ENCODE data around the gene PARN.
"Not testable (repeated sequence)": the region's sequence is repeated elsewhere in the genome, so short reads cannot be mapped to it uniquely, and the experiment has no call there.

Gene PARN

DNA sequence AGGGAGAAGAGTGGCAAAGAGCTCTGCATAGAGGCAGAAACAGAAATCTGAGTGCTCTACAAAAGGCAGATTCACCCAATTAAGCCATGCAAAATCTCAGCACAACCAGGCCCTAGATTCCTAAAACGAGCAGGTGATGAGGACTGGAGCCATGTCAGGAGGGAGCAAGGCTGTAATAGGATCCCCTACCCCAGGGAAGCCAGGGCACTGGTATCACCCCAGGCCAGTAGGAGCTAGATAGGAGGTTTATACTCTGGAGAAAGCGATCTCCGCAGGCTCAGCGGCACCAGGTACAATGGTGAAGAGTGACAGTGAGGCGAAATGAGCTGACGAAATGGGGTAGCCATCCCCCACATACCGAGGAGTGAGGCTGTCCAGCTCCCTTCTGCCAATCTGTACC is 171.5 kb downstream of the PARN start:
- DNase-seq = no peak

DNA sequence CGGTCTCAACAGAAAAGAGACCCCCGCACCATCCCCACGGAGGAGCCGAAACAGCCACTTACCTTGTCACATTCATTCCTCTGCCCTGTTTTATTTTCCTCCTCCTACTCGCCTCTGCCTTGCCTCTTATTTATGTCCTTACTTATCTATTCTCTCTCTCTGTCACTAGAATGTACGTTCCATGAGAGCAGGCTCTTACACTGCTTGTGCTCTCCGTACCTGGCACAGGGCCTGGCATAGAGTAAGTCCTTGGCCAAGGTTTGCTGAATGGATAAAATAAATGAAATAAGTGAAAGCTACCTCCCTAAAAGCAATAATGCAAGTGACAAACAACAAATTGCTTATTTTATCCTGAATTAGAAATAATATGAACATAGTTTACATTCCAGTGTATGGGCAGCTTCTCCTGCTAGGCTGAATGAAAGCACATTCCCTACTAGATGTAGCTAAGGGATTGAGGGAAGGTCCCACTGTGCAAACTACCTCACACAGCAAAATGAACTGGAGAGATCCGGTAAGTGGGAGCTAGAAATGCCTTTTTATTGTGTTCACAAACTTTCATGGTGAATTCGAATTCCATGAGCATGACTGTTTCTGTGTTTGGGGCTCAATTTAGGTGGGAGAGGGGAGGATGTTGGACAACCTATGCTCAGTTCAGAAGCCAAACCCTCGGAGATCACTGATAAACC is 173.1 kb downstream of the PARN start:
- DNase-seq = no peak

DNA sequence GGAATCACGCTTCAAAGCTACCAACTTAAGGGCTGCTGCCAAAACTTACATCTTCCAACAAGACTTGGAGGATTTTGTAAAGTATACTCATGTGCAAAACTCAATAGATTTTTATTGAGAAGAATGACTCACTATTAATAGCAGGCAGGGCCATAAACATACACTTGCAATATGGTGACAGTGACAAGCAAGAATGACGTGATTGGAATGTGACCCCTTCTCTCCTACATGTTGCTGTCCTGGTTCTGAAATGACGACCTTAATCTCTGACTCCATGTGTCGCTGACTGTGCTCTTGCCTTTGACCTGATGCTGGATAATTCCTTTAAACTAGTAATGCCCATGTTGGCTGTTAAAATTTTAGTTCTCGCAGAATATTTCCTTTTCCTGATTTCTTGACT is 174.5 kb downstream of the PARN start:
- DNase-seq = no peak

DNA sequence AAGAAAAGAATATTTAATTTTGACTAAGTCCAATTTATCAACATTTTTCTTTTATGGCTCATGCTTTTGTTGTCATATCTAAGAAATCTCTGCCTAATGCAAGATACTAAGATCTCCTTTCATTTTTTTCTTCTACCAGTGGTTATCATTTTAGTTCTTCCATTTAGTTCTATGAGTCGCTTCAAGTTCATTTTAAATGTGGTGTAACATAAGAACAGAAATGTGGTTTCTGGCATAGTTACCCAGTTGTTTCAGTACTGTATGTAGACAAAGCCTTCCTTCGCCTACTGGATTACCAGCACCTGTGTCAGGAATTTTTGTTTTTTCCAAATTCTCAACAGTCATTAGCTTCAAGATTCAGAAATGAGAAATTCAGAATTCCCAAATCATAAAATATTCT is 175.7 kb downstream of the PARN start:
- no peak for DNase-seq

DNA sequence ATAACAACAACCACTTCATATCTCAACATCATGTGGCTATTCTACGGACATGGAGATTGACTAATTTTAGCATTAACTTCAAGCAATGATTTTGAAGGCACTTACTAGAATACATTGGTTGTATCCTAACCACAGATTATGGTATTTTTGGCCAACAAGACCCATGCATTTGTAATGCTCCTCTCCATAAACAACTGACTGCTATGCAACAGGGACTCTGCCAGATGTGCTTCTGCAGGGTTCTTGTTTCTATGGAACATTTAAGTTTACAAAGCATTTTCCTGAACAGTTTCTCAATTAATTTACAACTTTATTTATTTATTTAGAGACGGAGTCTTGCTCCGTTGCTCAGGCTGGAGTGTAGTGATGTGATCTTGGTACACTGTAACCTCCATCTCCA is 178.0 kb downstream of the PARN start:
- no peak for DNase-seq

DNA sequence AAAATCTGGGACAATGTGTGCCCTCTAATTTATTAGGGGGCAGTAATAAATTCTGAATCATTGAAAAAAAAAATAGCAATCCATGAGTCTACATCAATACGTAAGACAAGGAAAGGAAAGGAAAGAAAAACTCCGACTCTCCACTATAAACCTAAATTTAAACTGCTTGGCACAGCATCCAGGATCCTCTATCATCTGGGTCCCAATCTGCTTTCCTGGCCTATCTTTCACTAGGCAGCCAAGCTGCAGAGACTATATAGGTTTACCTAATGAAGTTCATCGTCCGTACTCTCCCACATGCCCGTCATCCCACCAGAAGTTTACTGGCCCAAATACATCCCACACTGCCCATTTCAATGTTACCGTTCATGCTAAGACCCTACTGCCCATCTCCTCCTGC is 179.2 kb downstream of the PARN start:
- DNase-seq = no peak

DNA sequence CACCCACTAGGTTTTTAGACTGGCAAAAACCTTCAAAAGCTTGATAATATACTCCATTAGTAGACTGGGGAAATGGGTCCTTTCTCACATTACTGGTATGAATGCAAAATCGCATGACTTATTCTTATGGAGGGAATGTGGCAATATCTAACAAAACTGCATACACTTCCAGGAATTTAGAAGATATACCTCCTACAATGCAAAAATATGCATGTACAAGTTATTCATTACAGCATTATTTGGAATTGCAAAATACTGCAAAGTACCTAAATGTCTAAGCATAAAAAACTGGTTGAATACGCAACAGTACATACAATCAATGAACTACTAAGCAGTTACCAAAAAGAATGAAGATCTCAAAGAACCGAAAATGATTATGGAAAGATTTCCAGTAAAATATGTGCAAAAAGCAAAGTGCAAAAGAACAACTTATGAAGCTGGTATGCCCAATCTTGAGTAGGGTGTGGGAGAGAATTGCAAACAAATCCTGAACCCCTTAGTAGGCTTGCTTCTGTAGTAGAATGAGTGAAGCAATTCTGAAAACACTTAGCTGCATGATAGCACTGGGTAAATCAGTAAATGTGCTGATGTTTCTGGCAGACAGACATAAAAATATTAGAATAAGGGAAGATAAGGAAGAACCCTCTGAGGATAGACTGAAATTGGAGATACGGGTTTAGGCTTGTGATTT is 180.1 kb downstream of the PARN start:
- no peak for DNase-seq

DNA sequence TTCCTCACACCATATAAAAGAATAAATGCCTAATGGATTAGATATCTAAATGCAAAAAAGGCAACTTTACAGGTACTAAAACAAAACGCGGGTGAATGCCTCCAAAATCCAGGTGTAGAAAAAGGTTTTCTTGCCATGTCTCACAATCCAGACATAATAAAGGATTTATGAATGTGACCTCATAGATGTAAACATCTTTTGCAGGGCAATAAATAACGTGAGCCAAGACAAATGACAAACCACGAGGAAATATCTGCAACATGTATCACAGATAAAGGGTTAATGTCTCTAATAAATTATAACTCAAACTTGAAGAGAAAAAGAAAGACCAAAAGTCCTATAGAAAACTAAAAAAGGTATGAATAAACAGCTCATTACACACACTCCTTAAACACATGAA is 180.7 kb downstream of the PARN start:
- DNase-seq = no peak

DNA sequence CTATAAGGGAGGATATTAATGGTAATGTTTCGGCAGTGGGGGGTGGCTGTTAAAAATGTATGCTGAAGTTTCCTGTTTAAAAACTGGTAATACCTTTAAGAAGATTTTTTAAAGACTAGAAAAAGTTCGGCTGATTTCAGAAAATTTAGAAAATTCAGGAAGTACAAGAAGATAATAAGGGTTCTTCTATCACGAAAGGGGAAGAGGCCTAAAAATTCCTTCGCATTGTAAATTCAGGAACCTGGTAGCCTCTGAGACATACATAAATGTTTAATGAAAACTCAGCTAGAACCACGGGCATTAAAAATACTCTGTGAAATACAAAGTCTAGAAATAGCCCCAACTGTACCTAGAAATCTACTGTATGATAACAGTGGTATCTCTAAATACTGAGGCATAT is 181.2 kb downstream of the PARN start:
- no peak for DNase-seq

DNA sequence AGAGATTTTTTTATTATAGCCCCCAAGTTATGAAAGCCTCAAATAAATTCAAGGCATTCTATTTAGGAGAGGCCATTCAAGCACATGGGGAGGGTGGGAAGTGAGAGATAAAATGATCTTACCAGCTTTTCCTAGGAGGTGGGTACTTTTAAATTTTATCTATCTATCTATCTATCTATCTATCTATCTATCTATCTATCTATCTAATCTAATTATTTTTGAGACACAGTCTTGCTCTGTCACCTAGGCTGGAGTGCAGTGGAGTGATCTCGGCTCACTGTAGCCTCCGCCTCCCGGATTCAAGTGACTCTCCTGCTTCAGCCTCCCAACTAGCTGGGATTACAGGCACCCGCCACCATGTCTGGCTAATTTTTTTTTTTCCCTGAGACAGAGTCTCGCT is 182.3 kb downstream of the PARN start:
- no peak for DNase-seq

DNA sequence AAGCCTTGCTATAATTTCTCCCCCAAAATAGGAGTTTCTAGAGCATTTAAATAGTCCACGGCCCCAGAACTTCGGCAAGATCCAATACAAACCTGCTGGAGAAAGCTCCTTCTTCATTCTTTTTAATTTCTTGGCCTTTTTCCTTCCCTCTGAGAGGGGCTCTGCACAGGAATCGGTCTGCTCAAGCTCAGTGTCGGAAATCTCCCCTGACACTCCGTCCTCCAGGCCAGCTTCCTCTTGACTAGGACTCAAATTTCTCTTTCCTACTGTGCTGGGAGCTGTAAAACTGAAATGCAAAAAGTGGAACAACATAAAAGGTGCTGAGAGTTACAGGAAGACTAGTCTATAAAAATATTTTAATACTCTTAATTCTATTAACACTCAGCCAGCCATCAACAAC is 183.3 kb downstream of the PARN start:
- DNase-seq = no peak

DNA sequence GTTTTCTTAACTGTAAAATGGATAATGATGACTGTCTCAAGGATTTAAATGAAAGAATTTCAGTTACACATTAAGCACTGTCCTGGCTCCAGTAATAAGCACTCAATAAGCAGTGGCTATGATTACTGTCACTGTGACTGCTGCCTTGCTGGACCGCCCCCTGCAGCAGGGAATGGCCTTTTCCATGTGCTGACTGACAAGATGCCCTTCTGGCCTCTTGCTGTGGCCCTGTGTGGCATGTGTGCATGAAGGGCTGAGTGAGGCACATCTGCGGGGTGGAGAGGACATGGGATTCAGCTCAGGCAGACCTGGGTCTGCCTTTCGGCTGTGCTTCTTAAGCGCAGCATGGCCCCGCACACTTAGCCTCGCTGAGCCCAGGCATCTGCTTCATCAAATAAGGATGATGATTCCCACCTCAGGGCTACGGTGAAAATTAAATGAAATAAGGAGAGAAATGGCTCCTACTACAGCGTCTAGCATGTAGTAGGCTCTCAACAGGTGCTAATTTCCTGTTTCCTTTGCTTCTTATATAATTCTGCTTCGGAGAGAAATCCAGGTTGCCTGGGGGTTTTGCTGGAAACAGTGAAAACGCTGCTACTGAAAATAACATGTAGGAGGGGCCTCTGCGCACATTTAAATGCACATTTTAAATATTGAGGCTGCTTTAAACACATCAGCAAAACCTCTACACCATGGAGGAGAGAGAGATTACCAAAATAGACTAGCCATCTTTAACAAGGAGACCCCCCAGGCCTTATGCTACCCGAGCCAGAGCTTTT is 183.9 kb downstream of the PARN start:
- DNase-seq = no peak

DNA sequence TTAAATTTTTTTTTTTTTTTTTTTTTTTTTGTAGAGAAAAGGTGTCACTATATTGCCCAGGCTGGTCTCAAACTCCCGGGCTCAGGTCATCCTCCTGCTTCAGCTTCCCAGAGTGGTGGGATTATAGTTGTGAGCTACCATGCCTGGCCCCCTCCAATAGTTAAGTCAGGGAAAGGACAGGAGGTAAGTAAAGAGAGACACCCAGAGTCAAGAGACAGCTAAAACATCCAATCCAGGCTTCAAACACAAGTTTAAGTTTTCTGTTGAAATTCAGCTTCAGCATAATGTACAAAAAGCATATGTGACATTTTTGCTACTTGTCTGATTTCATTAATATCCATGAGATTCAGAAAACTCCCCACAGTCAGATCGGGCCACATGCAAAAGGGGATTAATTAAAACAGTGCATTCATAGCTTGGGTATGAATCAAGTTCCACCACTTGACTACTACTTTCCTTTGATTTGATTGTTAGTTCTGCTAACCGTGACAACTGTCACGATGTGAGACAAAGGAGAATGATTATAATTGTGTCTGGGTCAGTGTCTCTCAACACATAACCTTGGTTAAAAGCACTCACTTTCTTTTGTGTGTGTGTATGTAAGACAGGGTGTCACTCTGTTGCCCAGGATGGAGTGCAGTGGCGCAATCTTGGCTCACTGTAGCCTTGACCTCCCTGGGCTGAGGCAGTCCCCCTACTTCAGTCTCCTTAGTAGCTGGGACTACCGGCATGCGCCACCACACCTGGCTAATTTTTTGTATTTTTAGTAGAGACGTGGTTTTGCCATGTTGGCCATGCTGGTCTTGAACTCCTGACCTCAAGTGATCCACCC is 184.9 kb downstream of the PARN start:
- no peak for DNase-seq

DNA sequence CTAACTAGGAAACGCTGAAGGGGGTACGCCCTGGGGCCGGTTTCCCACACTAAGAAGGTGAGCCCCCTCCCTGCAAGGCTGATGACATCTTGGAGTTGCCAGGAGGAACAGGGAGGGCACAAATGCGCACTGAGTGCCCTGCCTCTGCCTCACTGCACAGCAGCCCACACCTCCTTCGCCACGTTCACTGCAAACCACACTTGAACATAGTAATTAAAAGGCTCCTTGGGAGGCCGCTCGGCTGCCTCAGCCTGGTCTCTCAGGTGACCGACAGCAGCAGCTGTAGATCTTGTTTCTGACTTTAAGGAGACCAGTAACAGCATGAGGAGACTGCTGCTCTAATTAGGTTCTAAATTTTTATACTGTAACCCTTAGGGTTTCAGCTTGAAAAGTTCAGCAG is 188.5 kb downstream of the PARN start:
- not testable (repeated sequence) for DNase-seq

DNA sequence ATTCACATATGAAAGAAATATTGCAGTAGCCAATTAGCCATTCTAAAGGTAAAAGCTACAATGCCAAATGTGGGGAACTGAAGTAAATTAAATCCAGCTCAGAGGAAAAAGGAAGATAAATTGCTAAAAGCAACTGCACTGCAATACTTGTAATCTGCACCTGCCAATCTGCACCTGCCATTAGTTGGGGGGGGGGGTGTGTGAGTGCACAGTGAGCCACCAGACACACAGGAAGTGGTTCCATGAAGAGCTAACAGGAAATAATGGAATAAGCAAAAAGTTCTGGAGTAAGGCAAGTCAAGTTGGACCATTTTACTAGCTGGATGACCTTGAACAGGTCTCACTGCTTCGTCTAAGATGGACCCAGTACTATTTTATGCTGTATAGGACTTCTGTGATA is 191.8 kb downstream of the PARN start:
- DNase-seq = no peak

DNA sequence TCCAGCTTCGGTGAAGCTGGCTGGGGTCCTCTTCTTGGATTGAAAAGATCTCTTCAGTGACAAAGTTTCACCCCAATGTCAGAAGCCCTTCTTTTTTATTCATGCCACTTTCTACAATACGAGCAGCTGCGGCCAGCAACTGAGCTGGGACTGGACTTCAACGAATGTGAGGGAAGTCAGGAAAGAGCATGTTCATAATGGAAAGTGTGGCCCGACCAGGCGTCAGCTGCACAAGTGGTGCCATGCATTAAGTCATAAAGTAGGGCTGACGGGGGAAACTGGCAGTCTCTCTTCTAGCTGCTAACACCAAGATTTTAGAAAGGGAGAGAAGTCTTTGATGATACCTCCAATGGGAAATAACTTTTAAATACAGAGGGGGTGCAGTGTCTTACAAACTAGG is 192.6 kb downstream of the PARN start:
- DNase-seq = no peak

DNA sequence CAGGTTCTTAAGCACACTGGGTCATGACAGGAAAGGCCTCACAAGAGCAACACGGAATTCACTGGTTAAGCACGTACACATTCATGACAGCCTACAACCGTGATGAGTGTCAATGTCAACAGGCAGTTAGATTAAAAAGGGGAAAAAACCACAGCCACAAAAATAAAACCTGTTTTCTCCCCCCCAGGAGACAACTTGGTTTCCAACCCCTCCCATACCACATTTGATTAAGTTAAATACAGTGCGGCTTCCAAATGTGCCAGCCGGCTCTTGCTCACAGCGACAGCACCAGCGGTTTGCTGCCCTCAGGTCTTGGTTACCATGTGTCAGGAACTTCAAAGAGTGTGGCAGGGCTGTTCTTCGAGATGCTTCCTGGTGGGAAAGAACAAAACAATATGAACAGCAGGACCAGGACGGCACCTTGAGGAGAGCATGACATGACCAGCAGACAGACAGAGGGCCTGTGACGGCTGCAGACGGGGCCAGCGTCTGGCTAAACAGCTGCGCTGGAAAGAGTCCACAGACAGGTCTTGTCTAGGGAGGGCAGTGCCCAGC is 193.6 kb downstream of the PARN start:
- no peak for DNase-seq

DNA sequence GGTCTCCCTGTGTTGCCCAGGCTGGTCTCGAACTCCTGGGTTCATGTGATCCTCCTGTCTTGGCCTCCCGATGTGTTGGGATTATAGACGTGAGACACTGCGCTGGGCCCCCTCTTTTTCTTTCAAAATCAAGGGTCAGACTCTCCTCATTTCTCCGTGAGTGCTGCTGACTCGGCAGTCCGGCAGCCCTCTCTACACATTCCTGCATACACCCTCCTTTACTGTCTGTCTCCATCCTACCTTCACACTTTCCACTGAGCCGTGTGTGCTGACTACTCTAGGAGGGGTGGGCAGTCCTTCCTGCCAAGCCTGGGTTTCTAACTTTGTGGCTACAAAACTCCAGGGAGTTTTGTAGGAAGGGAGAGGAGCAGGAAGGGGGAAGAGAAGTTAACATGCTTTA is 195.2 kb downstream of the PARN start:
- no peak for DNase-seq

DNA sequence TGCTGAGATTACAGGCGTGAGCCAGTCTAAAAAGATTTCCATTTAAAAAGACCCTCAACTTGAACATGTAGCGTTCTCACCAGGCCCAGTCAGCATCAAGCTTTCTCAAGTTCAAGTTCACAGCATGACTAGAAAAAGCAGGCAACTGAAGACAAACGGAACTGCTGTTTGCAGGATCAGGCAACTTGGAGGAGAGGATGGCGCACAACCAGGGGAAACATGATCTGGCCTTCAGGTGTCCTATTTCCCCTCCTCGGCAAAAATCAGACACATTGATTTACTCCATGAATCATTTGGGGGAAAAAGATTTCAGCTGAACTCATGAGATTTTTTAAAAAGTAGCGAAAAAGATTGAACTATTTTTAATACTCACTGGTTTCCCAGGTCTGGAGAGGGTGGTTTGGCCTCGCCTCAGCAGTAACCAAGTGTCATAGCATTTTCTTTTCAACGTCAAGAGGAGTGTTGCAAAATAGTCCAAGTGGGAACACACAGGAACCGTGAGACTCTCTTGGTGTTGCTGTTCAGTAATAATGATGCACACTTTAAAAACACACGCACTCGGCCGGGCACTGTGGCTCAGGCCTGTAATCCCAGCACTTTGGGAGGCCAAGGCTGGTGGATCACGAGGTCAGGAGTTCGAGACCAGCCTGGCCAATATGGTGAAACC is 201.0 kb downstream of the PARN start:
- DNase-seq = not testable (repeated sequence)

DNA sequence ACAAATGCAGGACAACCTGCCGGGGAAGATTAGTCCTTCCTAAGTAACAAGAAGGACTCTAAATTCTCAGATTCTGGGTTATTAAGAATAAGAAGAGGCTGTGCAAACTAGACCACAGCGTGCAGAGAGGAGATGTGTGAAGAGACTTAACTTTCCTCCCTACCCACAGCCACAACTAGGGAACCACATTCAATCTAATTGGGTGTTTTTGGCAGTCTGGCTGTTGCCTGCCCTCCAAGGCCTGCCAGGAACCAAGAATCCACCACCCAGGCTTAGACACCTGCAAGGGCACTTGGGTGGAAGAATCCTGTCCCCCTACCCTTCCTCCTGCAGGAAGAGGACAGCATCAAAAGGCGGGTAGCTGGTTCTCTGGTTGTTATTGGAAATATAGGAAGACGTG is 202.0 kb downstream of the PARN start:
- no peak for DNase-seq

DNA sequence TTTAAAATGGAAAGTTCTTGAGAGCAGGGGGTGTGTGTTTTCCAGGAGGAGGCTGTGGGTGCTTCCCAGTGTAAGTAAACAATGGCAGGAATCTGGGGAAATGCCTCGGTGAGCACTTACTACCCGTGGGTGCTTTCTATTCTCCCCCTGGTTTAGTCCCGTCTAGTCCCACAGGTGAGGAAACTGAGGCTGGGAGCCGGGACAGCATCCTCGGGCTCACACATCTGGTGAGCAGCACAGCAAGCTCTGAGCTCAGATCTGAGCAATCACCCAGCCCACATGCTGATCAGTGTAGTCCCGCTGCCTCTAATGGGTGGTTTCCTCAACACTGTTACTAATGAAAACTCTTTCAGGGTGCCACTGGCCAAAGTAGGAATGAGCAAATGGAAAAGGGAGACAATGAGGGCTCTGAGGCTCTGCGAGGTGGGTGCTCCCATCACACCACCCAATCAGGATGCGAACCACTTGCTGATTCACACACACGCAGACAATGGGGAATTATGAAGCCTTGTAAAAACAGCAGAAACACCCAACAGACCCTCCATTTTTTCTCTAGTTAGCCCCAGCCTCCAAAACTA is 202.6 kb downstream of the PARN start:
- no peak for DNase-seq

DNA sequence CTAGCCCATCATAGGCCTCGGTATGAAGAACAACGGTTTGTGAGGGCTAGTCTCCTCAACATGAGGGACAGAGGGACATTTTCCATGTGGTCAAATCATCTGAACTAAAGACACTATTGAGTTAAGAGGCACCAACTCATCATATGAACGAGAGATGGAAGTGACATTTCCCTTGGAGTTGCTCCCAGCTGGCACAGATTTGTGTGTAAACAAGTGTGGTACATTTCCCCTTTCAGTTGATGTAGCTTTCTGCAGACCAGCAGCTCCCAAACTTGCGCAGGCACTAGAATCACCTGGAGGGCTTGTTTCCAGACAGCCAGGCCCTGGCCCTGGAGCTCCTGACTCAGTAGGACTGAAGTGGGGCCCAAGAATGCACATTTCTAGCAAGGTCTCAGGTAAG is 205.5 kb downstream of the PARN start:
- no peak for DNase-seq

All from KG1 (cell line).